ELR (cell line): ENCODE measurements around the gene CEACAM1.
"Not testable (repeated sequence)": the region's sequence is repeated elsewhere in the genome, so short reads cannot be mapped to it uniquely, and the experiment has no call there.

Source experiments
- DNase-seq: peaks from one replicate; pipeline ENCODE4 v3.0.0-alpha.2; 2015; ENCODE audit warnings: low read depth

Gene CEACAM1

GRCh38 chr19:42548552-42548951 is 20.3 kb upstream of the CEACAM1 start:
- no peak for DNase-seq

- DNase-seq: no peak
Measured at GRCh38 chr19:42547929-42548328, 19.6 kb upstream of the CEACAM1 start.

- DNase-seq: no peak
Measured at GRCh38 chr19:42546831-42547500, 18.7 kb upstream of the CEACAM1 start.

- DNase-seq: no peak
Measured at GRCh38 chr19:42544146-42544545, 15.9 kb upstream of the CEACAM1 start.

GRCh38 chr19:42542791-42543190 is 14.5 kb upstream of the CEACAM1 start:
- DNase-seq: no peak

- DNase-seq: peak; percentile 3
Measured at GRCh38 chr19:42540071-42540553, 11.8 kb upstream of the CEACAM1 start.

- DNase-seq: no peak
Measured at GRCh38 chr19:42538841-42539709, 10.8 kb upstream of the CEACAM1 start.

- not testable (repeated sequence) for DNase-seq
Measured at GRCh38 chr19:42535276-42535675, 7.0 kb upstream of the CEACAM1 start.

- DNase-seq: no peak
Measured at GRCh38 chr19:42534391-42534790, 6.1 kb upstream of the CEACAM1 start.

GRCh38 chr19:42532891-42533290 is 4.6 kb upstream of the CEACAM1 start:
- DNase-seq: no peak

GRCh38 chr19:42531313-42531712 is 3.0 kb upstream of the CEACAM1 start:
- DNase-seq: no peak

GRCh38 chr19:42529248-42529764 is 1.0 kb upstream of the CEACAM1 start:
- DNase-seq: peak; percentile 52

- no peak for DNase-seq
Measured at GRCh38 chr19:42524943-42525342, 3.3 kb downstream of the CEACAM1 start.

- DNase-seq: no peak
Measured at GRCh38 chr19:42524250-42524649, 4.0 kb downstream of the CEACAM1 start.

GRCh38 chr19:42522262-42522661 is 6.0 kb downstream of the CEACAM1 start:
- DNase-seq: not testable (repeated sequence)

- no peak for DNase-seq
Measured at GRCh38 chr19:42521346-42522030, 6.8 kb downstream of the CEACAM1 start.

GRCh38 chr19:42519108-42519507 is 9.2 kb downstream of the CEACAM1 start:
- DNase-seq: no peak

- no peak for DNase-seq
Measured at GRCh38 chr19:42516771-42517170, 11.5 kb downstream of the CEACAM1 start.

GRCh38 chr19:42515241-42515832 is 12.9 kb downstream of the CEACAM1 start:
- DNase-seq: no peak

- no peak for DNase-seq
Measured at GRCh38 chr19:42514449-42514848, 13.8 kb downstream of the CEACAM1 start.

GRCh38 chr19:42512743-42513304 is 15.5 kb downstream of the CEACAM1 start:
- DNase-seq: no peak
